Stimulated activated CD4-positive, alpha-beta T cell treated with anti-CD3 and anti-CD28 coated beads, Interleukin-15, amount 100 ng/mL, for 1 hour (primary cell): ENCODE measurements around the gene PNPLA4.

Experiments
- DNase-seq, 2 donors: peaks; one replicate each; pipeline ENCODE4 v3.0.0-alpha.2; 2020; ENCODE audit warnings: low read depth in 1 of 2, low spot score in 1 of 2

PNPLA4 gene

DNA sequence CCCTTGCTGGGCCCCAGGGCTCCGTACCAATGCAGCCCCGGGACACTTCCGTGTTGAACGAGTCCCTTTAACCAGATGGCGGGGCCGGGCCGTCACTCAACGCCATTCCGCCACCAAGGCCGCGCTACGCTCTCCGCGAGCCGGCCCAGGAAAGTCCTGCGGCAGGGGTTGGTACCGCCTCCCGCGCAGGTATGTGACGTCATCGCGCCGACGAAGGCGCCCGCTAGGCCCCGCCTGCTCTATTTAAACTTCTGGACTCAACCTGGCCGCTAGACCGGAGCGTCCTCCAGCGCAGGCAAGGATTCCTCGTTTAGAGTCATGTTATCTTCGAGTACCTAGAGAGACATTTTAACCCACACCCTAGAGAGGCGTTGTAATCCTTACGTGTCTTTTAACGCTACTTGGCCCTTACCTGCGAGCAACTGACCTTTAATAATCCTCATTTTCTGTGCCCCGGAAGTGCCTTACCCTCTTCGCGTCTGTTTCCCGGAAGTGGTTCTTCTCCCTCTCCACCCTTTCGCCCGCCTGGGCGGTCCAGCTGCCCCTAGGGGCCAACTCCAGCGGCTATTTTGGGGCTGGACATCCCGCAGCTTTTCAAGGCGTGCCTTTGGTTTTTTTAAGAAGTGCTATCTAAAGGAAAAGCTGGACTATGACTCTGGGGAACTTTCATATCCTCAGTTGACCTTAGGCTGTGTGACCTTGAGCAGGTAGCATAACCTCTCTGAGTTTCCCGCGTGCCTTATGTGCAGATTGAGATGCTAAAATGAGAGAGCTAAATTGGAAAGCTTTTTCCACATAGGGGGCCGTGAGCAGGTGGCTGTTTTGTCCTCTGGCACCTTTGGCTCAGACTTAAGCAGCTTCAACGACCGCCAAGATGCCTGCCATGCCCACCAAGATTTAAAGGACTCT is at the start of gene PNPLA4:
TSS of gene PNPLA4 (minus strand) at position 155 of the 909 bp plus-strand sequence. CDS start 1,294 bp downstream, outside the sequence.
- peak; percentile 55 to 63 for DNase-seq

DNA sequence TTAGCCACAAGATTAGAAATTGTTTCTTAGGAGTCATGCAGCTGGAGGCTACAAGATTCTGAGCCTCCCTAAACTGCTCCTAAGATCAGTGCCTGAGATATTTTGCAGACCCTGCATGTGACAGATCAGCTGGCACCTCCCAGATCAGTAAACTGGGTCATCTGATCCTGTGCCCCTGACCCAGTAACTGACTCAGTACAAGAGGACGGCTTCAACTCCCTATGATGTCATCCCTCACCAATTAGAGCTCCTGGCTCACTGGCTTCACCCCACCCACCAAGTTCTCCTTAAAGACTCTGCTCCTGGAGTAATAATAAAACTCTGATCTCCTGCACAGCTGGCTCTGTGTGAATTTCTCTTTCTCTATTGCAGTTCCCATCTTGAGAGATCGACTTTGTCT is 45.4 kb upstream of the PNPLA4 start:
- no peak for DNase-seq

DNA sequence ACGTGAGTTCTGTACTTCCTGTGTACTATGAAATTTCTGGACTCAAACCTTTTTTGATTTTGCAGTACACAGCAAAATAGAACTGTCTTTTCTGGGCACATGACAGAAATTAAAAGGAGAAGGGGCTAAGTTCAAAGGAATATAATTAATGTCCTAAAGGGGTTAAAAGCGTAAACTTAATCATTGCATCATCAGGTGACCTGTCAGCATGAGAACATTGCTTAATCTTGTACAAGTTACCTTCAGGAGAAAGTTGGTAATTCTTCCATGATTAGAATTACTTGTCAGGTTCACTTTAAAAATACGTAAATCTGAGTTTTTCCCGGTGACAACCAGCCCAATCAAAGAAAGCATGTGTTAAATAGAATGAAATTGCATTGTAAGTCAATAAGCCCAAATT is 43.2 kb upstream of the PNPLA4 start:
- no peak for DNase-seq

GRCh38 chrX:7965436-7965835 is 38.2 kb upstream of the PNPLA4 start:
- DNase-seq: no peak

GRCh38 chrX:7960246-7960645 is 33.0 kb upstream of the PNPLA4 start:
- no peak for DNase-seq

DNA sequence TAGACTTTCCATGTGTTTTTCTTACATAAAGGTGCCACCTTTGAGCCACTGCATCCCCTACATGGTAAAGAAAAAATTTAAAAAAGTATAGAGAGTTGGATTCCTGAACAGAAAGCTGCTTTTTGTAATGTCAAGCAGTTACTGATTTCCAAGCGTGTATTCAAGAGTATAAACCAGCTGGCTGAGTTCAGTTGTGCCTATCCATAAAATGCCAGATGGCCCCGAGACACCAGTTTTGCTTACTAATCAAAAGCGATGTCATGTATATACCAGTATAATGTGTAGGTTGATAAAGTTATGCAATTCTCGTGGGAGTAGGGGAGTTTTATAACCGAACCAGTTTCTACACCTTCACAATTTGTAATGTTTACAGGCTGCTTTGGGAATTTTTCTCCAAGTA is 26.2 kb upstream of the PNPLA4 start:
- DNase-seq: no peak

GRCh38 chrX:7950865-7951264 is 23.7 kb upstream of the PNPLA4 start:
- no peak for DNase-seq

GRCh38 chrX:7948483-7948882 is 21.3 kb upstream of the PNPLA4 start:
- no peak for DNase-seq

- DNase-seq: no peak
These were observed 19.7 kb upstream of the PNPLA4 start for GRCh38 chrX:7946960-7947359.

DNA sequence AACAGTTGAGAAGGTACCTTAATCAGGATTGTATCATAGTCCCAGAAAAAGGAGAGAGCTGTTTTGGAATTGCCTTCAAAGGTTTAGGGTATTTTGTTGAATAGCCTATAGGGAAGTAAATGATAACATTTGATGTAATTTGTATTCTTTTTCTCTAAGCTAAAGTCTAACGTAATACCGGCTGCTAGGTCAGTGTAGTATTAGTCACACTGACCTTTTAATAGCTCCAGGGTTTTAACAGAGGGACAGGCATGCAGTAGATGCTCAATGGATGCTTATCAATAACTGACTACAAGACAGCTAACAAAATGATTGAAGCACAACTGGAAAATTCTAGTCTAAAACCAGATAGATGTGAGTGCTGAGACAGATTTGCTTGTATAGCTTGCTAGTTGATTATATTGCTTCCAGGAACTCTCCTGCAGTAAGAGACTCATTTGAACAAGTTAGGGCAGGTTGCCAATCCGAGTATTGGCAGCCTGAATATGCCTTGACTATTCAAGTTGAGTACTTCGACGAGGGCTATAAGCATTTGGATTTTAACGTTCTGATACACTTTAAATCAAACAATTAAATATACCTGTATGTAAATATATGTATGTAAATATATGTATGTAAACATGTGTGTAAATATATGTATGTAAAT is 16.5 kb upstream of the PNPLA4 start:
- DNase-seq: no peak

DNA sequence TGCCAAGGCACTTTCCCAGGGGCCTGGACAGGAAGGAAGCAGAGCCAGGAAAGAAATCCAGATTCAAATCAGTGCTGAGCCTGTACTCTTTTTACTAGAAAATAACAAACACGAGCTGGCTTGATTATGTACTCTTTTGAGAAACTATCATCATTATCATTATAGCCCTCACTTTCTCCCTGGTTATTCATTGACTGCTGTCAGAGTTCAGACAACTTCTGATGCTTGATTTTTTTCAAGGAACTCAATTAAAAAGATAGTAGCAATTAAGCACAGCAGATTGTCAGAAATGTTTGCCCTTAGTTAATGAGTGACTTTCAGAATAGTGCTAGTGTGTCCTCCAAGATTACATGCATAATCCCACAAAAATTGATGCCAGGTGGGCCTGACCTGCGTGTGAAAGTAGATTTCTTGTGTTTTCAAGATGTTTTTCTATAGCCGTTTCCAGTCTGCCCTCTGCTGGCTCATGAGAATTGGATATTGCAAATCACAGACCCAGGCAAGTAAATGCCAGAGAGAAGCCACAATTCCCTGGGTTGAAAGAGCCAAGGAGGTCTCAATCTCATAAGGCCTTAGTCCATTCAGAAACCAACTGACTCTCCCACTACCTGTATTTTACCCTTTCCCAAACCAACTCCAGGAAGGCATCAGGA is 14.3 kb upstream of the PNPLA4 start:
- DNase-seq: no peak

GRCh38 chrX:7934026-7934425 is 6.8 kb upstream of the PNPLA4 start:
- no peak for DNase-seq

- peak in 1 of 2 donors; percentile 0 for DNase-seq
These were observed 327 bp downstream of the PNPLA4 start for GRCh38 chrX:7926914-7927258.

DNA sequence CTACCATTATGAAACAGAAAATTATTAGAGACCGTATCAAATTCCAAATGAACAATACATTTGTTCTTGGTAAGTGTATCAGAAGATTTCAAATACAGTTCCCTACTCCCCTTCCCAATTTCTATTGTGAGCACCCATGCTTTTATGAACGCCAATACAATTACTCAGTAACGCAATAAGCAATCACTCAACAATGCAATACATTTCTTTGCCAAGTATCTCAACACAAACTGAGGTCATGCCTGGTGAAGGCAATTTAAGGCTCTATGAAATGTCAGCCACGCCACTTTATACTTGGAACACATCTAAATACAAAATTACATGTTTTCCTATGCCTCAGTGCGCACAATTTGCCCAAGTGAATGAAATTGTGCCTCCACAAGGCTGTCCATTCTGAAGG is 712 bp downstream of the PNPLA4 start:
- no peak for DNase-seq

DNA sequence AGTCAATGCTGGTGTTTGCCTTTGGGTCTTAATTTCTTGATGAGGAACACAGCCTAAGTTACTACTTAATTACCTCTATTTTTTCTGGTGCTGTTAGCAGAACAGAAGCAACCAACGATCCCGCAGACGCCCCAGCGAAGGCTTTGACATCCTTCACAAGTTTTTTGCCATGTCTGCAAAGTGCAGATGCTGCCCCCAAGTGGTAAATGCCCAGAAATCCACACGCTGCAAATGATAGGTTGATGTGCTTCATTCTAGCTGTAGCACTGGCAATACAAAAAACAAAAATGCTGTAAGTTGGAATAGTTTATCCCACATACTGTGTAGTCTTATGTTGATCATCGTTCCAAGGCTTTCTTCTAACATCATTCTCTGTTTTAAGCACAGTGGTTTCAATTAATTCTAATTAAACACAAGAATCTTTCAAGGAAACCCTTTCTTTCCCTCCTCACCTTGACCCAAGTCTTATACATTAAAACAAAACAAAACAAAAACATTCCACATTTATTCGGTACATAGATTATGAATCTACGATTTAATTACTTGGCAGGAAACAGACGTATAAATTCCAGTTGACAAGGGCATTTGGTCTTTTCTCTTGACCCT is 1.2 kb downstream of the PNPLA4 start:
- DNase-seq: peak; percentile 2 to 6

DNA sequence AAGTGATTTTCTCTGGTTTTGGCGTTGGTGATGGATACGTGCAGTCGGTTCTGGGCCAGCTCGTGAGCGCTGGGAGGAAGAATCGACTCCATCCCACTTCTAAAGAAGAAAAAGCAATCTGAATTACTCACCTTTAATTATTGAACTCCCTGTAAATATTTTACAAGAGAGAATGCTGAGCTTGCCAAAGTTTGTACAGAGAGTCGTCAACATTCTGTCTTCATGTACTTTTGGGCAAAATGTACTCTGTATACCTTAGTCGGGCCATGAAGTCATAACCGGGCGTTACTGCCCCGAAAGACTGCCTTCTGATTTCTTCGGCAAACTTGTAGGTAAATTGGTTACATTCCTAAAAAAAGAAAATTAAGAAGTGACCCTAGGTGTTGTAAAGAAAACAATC is 5.5 kb downstream of the PNPLA4 start:
- DNase-seq: no peak

GRCh38 chrX:7908821-7909220 is 18.4 kb downstream of the PNPLA4 start:
- no peak for DNase-seq

GRCh38 chrX:7904562-7904961 is 22.7 kb downstream of the PNPLA4 start:
- no peak for DNase-seq

GRCh38 chrX:7891928-7892327 is 35.3 kb downstream of the PNPLA4 start:
- DNase-seq: no peak

- no peak for DNase-seq
These were observed 37.5 kb downstream of the PNPLA4 start for GRCh38 chrX:7889680-7890079.

- no peak for DNase-seq
These were observed 38.1 kb downstream of the PNPLA4 start for GRCh38 chrX:7889135-7889534.

GRCh38 chrX:7876957-7877356 is 50.3 kb downstream of the PNPLA4 start:
- DNase-seq: no peak
